Left kidney (tissue), 2 donors: ENCODE results near the gene MRPL34. TPM values are rescaled to one million over a fixed set of nuclear protein-coding genes. Genes with fewer than 3 reads are reported as not detected.

Experiments used
- DNase-seq: peaks from one replicate; pipeline ENCODE4 v3.0.0-alpha.2; 2013
- polyA plus RNA-seq: library from polyadenylated mRNA; unstranded; fragments of 120-200 nt; gene quantifications from one replicate; pipeline ENCODE4 v1.2.1, GENCODE V29; 2013; ENCODE audit not compliant: insufficient read length

Gene MRPL34
- polyA plus RNA-seq, 1 donor, result 43.5 TPM

DNA sequence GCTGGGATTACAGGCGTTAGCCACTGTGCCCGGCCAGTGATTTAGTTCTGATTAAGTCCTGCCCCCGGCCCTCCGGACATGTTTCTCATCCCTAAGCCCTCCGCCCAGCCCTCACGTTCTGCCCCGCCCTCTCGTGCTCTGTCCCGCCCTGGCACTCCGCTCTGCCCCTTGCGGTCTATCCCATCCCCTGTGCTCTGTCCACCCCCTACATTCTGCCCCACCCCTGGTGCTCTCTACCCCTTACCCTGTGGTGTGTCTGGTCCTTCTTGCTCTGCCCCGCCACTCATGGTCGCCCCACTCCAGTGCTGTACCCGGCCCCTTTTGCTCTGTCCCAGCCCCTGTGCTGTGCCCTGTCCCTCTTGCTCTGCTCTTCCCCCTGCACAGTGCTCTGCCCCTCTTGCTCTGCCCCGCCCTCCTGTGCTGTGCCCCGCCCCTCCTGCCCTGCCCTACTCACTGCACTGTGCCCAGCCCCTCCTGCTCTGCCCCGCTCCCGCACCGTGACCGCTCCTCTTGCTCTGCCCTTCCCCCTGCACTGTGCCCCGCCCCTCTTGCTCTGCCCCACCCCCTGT, 34.7 kb downstream of the MRPL34 start:
- DNase-seq, result no peak

DNA sequence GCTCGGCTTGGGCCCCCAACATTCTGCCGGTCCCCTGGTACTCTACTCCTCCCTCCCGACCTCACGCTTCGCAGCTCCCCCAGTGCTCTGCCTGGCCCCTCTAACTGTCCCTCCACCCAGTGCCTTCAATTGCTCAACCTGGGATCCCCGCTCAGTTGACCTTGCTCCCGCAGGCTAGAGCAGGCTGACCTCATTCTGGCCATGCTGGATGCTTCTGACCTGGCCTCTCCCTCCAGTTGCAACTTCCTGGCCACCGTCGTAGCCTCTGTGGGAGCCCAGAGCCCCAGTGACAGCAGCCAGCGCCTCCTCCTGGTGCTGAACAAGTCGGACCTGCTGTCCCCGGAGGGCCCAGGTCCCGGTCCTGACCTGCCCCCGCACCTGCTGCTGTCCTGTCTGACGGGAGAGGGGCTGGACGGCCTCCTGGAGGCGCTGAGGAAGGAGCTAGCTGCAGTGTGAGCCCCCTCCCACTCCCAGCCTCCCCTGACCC, 35.2 kb downstream of the MRPL34 start:
- DNase-seq, result no peak

- DNase-seq, result no peak
Measured at GRCh38 chr19:17341386-17341785, 35.7 kb downstream of the MRPL34 start.

DNA sequence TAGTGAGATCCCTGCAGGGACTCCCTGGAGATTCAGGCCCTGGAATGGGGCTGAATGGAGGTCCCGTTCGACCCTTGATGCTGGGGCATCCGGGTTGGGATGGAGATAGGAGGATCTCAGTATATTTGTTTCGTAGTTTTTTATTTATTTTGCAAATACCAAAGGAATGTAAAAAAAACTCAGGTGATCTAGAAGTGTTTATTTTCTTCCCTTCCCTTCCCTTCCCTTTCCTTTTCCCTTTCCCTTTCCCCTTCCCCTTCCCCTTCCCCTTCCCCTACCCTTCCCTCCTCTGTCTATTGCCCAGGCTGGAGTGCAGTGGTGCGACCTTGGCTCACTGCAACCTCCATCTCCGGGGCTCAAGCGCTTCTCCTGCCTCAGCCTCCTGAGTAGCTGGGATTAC, 36.2 kb downstream of the MRPL34 start:
- no peak for DNase-seq

DNA sequence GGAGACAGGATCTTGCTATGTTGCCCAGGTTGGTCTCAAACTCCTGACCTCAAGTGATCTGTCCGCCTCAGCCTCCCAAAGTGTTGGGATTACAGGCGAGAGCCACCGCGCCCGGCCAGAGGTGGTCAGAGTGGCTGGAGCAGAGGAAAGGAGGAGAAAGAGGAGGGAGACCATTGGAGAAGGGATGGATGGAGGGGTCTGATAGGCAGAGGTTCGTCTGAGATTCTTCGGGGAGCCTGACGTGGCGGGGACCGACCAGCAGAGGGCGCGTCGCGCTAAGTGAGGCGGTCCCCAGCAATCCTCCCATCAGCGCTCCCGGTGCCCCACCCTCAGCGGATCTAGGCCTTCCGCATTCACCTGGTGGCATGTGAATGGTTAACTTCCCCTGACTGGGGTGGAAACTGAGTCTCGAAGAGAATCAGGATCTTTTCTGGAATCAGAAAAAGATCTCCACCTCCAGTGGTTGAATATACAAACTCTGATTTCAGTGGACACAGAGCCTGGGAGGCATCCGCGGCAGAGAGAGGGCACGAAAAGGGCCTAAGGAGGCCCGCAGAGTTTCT, 40.5 kb downstream of the MRPL34 start:
- no peak for DNase-seq

GRCh38 chr19:17347361-17347760, 41.7 kb downstream of the MRPL34 start:
- DNase-seq, result no peak

DNA sequence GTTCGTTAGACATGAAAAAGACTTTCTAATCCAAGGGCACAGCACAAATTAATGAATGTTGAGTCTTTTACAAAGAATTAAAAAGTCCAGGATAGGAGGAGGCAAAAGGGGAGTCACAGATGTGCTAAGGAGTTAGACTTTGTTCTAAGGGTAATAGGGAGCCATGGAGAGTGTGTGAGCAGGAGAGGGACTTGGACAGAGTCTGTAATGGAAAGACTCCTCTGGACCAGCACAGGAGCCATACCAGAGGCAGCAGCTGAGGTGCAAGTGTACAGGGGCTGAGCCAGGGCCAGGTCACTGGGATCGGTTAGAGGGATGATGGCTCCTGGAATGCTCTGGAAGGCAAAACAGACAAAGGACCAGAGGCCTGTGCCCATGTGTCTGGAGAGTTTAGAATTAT, 42.2 kb downstream of the MRPL34 start:
- no peak for DNase-seq

DNA sequence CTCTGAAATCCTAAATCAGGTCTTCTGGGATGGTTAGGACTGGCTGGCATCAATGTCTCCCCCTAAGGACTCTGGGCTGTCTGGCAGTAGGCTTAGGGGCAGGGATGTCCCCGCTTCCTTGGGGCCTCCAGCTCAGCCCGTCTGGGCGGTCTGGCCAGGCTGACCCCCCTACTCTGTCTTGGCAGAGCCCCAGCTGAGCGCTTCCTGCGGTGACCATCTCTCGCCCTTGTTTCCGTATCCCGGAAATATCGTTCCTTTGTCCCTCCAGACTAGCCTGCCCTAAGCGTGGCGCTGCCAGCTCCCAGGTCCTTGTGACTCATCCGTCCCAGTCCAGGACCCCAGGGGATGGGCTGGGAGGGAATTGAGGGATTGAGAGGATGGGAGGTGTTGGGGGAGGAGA, 43.0 kb downstream of the MRPL34 start:
- DNase-seq, result no peak

DNA sequence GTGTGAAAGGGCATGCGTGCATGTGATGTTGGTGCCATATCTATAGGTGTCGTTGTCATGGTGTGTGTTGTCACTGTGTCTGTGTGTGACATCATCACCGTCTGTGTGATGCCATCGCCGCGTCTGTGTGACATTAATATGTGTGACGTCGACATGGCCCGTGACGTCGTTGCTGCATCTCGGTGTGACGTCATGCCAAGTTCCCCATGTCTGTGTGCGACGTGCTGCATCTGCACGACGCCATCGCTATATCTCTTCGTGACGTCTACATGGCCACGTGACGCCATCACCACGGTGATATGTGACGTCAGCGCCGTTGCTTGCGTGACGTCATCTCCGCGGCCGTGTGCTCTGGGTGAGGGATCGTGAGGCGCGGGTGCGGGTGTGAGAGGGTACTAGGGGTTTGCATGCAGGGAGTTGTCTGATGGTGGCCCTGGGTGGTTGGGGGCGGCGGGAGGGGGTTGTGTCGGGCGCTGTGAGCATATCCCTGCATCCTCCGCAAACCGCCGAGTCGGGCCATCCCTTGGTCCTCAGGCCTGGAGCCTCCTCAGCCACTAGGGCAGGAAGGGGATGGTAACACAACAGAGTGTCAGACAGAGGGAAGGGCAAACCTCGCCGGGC, 46.3 kb downstream of the MRPL34 start:
- no peak for DNase-seq

GRCh38 chr19:17352608-17353280, 47.1 kb downstream of the MRPL34 start:
- DNase-seq, result no peak

GRCh38 chr19:17353386-17353785, 47.7 kb downstream of the MRPL34 start:
- DNase-seq, result no peak

Other genes with a start within 250 kb of the MRPL34 start
- 18.3 TPM for gene HAUS8, start 230.4 kb upstream of the MRPL34 start, polyA plus RNA-seq
- gene MYO9B, start 230.1 kb upstream of the MRPL34 start, polyA plus RNA-seq, result 64.1 TPM
- 25.1 TPM for gene USE1, start 90.5 kb upstream of the MRPL34 start, polyA plus RNA-seq
- gene OCEL1, start 79.6 kb upstream of the MRPL34 start, polyA plus RNA-seq, result 18.4 TPM
- gene NR2F6, start 60.0 kb upstream of the MRPL34 start, polyA plus RNA-seq, result 33.4 TPM
- gene USHBP1, start 41.1 kb upstream of the MRPL34 start, polyA plus RNA-seq, result 5.4 TPM
- 98.8 TPM for gene BABAM1, start 38.4 kb upstream of the MRPL34 start, polyA plus RNA-seq
- 1.5 TPM for gene ANKLE1, start 24.0 kb upstream of the MRPL34 start, polyA plus RNA-seq
- 7.2 TPM for gene ABHD8, start 2.4 kb upstream of the MRPL34 start, polyA plus RNA-seq
- 29.3 TPM for gene DDA1, start 3.7 kb downstream of the MRPL34 start, polyA plus RNA-seq
- 13.3 TPM for gene ANO8, start 29.0 kb downstream of the MRPL34 start, polyA plus RNA-seq
- gene GTPBP3, start 31.7 kb downstream of the MRPL34 start, polyA plus RNA-seq, result 25.1 TPM
- gene PLVAP, start 71.5 kb downstream of the MRPL34 start, polyA plus RNA-seq, result 123 TPM
- 4.5 TPM for gene CCDC194, start 88.3 kb downstream of the MRPL34 start, polyA plus RNA-seq
- gene BST2, start 99.8 kb downstream of the MRPL34 start, polyA plus RNA-seq, result 104 TPM
- gene MVB12A, start 114.2 kb downstream of the MRPL34 start, polyA plus RNA-seq, result 50.5 TPM
- gene TMEM221, start 142.8 kb downstream of the MRPL34 start, polyA plus RNA-seq, result 2.9 TPM
- gene NXNL1, start 155.1 kb downstream of the MRPL34 start, polyA plus RNA-seq, result 0.35 TPM
- gene SLC27A1, start 164.7 kb downstream of the MRPL34 start, polyA plus RNA-seq, result 13.9 TPM
- 54.6 TPM for gene PGLS, start 205.8 kb downstream of the MRPL34 start, polyA plus RNA-seq
- 51.0 TPM for gene COLGALT1, start 249.8 kb downstream of the MRPL34 start, polyA plus RNA-seq